ENCODE measurements around the gene TMC7.

TMC7 gene

GRCh38 chr16:19110537-19111360, 127.0 kb downstream of the TMC7 start:
- in situ Hi-C loops (cut with HindIII; ENCODE audit: low sequenced_read_pairs), result no loop called here

- in situ Hi-C loops (cut with HindIII; ENCODE audit: low sequenced_read_pairs), result no loop called here
Observed at GRCh38 chr16:19112099-19112407, 128.3 kb downstream of the TMC7 start.
